Skeletal muscle satellite cell (primary cell): ENCODE results near the gene DUSP9. TPM values are rescaled to one million over a fixed set of nuclear protein-coding genes. Genes with fewer than 3 reads are reported as not detected.
"Not testable (repeated sequence)": the region's sequence is repeated elsewhere in the genome, so short reads cannot be mapped to it uniquely, and the experiment has no call there.

Experiments
- H3K27me3 ChIP-seq: 2 replicates; pipeline ENCODE4 v1.7.0; 2013; ENCODE audit warnings: low read length; ENCODE audit not compliant: control insufficient read depth, insufficient read depth
- H3K36me3 ChIP-seq: 2 replicates; pipeline ENCODE4 v1.7.0; 2013; ENCODE audit warnings: mild to moderate bottlenecking, control low read depth, low read length; ENCODE audit not compliant: insufficient read depth
- H3K4me1 ChIP-seq: 2 replicates; pipeline ENCODE4 v1.7.0; 2013; ENCODE audit warnings: low read length; ENCODE audit not compliant: control insufficient read depth, insufficient read depth
- H3K4me2 ChIP-seq: 2 replicates; pipeline ENCODE4 v1.7.0; 2013; ENCODE audit warnings: mild to moderate bottlenecking, low read length
- H3K4me3 ChIP-seq: 2 replicates; pipeline ENCODE4 v1.7.0; 2013; ENCODE audit warnings: low read length
- H3K9ac ChIP-seq: 2 replicates; pipeline ENCODE4 v1.7.0; 2013; ENCODE audit warnings: mild to moderate bottlenecking, low read depth, low read length, moderate library complexity
- H3K9me3 ChIP-seq: replicated peaks from 2 replicates; pipeline ENCODE4 v1.7.0; 2013; ENCODE audit warnings: mild to moderate bottlenecking, control low read depth, low read length
- total RNA-seq: library from RNA; depleted of rRNA; stranded (reverse); fragments of >200 nt; gene quantifications from 2 replicates; pipeline ENCODE4 v1.2.3, GENCODE V29; 2012; rRNA removed

Gene DUSP9
- 0.25 TPM in 1 of 2 replicates, not detected in the other for total RNA-seq

DNA sequence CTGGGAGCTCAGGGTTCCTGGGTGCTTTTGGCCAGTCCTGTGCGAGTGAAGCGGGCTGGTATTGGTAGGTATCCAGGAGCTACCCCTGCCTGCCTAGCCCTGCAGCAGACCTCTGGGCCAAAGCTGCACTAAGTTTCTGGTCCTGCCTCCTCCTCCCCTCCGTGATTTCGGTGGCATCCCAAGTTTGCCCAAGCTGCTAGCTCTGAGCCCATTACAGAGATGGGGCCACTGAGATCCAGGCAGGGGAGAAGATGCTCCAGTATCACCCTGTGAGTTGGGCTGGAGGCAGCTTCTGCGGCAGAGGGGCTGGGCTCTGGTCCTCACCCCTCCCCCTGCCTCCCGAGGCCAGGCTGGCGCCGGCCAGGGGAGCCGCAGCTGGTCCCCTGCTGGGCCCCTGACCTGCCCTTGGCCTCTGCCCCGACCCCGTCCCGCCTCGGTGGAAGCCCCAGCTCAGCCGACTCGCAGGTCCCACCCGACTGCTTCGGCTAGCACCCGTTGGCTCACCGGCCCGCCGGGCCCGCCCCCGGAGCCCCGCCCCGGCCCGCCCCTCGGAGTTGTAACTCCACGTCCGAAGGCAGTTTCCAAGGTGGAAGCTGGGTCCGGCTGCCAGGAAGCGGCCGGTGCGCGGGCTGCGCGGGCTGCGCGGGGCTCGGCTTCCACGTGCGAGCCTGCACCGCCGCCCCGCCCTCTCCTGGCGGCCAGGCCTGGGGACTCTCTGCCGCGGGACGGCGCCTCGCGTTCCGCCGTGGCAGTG lies at the start of gene DUSP9:
TSS of gene DUSP9 (plus strand) at position 584 of the 754 bp plus-strand sequence. CDS start 751 bp downstream, outside the sequence.
- Histone ChIP-seq H3K36me3 (no peaks in the 10 kb centered on the region), H3K9ac (no peak within 1 kb of the TSS), H3K4me1 (peaks cover 5% of the 10 kb centered on the region), H3K4me2 (peak within 1 kb of the TSS; percentile 44), H3K27me3 (peaks cover 45% of the 10 kb centered on the region), H3K9me3 (no peaks in the 10 kb centered on the region), H3K4me3 (no peak within 1 kb of the TSS)

GRCh38 chrX:153598541-153599191 lies 48.3 kb upstream of the DUSP9 start, which contains the start of gene CCNQ:
Gene CCNQ, minus strand, starts transcription at chrX:153599139. Its CDS starts 66 bp downstream, at chrX:153599073.
- no peaks in the 10 kb centered on the region for H3K4me1 ChIP-seq
- H3K9ac ChIP-seq = peak within 1 kb of the TSS; percentile 83
- H3K36me3 ChIP-seq = peaks cover 8% of the 10 kb centered on the region

GRCh38 chrX:153599192-153600031 lies 47.6 kb upstream of the DUSP9 start:
- H3K4me1 ChIP-seq = no peaks in the 10 kb centered on the region
- peaks cover 4% of the 10 kb centered on the region for H3K36me3 ChIP-seq
- H3K9ac ChIP-seq = peak overlapping the region; percentile 80
- no peaks in the 10 kb centered on the region for H3K9me3 ChIP-seq
- peak overlapping the region; percentile 80 for H3K4me3 ChIP-seq
- peak overlapping the region; percentile 81 for H3K4me2 ChIP-seq
- no peaks in the 10 kb centered on the region for H3K27me3 ChIP-seq

More at GRCh38 chrX:153598541-153599191, 48.3 kb upstream of the DUSP9 start, which contains the start of gene CCNQ:
- peak within 1 kb of the TSS; percentile 82 for H3K4me2 ChIP-seq
- no peaks in the 10 kb centered on the region for H3K9me3 ChIP-seq
- no peaks in the 10 kb centered on the region for H3K27me3 ChIP-seq
- peak within 1 kb of the TSS; percentile 80 for H3K4me3 ChIP-seq

GRCh38 chrX:153600032-153600373 lies 47.0 kb upstream of the DUSP9 start:
- no peaks in the 10 kb centered on the region for H3K9me3 ChIP-seq
- peak overlapping the region; percentile 81 for H3K4me2 ChIP-seq
- no peaks in the 10 kb centered on the region for H3K4me1 ChIP-seq
- peaks cover 4% of the 10 kb centered on the region for H3K36me3 ChIP-seq
- H3K4me3 ChIP-seq = peak overlapping the region; percentile 80
- H3K27me3 ChIP-seq = no peaks in the 10 kb centered on the region
- peak overlapping the region; percentile 80 for H3K9ac ChIP-seq

DNA sequence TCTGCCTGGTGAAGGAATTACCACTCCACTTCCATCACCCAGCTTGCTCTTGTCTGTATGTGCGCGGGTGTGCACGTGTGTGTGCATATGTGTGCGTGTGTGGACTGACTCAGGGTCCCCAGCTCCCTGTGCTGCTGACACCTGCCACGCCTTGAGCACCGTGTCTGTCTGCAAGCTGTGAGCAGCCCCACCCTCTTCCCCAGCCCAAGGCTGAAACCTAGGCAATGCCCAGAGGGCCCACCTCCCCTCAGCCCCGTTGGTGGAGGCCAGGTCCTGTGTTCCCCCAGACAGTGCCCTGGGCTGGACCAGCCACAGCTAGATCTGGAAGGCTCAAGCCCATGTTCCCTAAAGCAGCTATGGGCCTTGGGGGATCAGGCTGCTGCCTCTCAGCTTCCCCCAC lies 46.1 kb upstream of the DUSP9 start:
- no peaks in the 10 kb centered on the region for H3K9me3 ChIP-seq
- no peak overlapping the region for H3K9ac ChIP-seq
- H3K4me1 ChIP-seq = no peaks in the 10 kb centered on the region
- no peak overlapping the region for H3K4me2 ChIP-seq
- no peaks in the 10 kb centered on the region for H3K27me3 ChIP-seq
- H3K4me3 ChIP-seq = no peak overlapping the region
- peaks cover 3% of the 10 kb centered on the region for H3K36me3 ChIP-seq

GRCh38 chrX:153601511-153602110 lies 45.4 kb upstream of the DUSP9 start:
- no peak overlapping the region for H3K4me2 ChIP-seq
- H3K27me3 ChIP-seq = no peaks in the 10 kb centered on the region
- H3K36me3 ChIP-seq = no peaks in the 10 kb centered on the region
- no peak overlapping the region for H3K9ac ChIP-seq
- no peaks in the 10 kb centered on the region for H3K9me3 ChIP-seq
- no peaks in the 10 kb centered on the region for H3K4me1 ChIP-seq
- no peak overlapping the region for H3K4me3 ChIP-seq

GRCh38 chrX:153602601-153603000 lies 44.4 kb upstream of the DUSP9 start:
- Histone ChIP-seq H3K27me3 (no peaks in the 10 kb centered on the region), H3K4me3 (no peak overlapping the region), H3K9me3 (no peaks in the 10 kb centered on the region), H3K4me1 (no peaks in the 10 kb centered on the region), H3K4me2 (no peak overlapping the region), H3K36me3 (no peaks in the 10 kb centered on the region), H3K9ac (no peak overlapping the region)

DNA sequence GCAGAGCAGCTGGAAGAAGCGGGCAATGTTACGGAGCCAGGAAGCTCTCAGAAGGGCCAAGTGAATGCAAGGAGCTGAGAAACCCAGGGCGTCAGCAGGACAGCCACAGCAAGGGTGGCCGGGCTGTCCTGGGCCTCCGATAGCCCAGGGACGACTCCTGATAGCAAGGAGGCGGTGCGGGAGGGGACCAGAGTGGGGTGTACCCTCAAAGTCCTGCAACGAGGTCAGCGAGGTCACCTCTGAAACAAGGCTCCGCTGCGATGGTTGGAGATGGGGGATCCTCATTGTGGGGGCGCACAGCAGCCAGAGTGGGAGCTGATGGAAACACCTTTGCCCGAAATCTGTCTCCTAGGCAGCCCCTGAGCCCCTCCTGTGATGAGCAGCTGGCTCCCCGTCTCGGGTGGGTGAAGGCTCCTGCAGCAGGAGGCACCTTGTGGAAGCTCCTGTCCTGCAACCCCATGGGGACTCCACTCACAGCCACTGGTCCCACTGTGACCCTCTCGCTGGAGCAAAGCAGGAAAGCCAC lies 43.8 kb upstream of the DUSP9 start:
- Histone ChIP-seq H3K9me3 (no peaks in the 10 kb centered on the region), H3K36me3 (no peaks in the 10 kb centered on the region), H3K4me1 (no peaks in the 10 kb centered on the region), H3K9ac (no peak overlapping the region), H3K4me2 (no peak overlapping the region), H3K4me3 (no peak overlapping the region), H3K27me3 (no peaks in the 10 kb centered on the region)

- H3K36me3 ChIP-seq, H3K4me1 ChIP-seq, H3K4me3 ChIP-seq, H3K9ac ChIP-seq, H3K4me2 ChIP-seq, H3K9me3 ChIP-seq, H3K27me3 ChIP-seq: not testable (repeated sequence)
These were observed 42.2 kb upstream of the DUSP9 start for GRCh38 chrX:153604666-153605380.

- no peaks in the 10 kb centered on the region for H3K4me1 ChIP-seq
- H3K9me3 ChIP-seq = no peaks in the 10 kb centered on the region
- no peak overlapping the region for H3K4me2 ChIP-seq
- H3K27me3 ChIP-seq = no peaks in the 10 kb centered on the region
- H3K9ac ChIP-seq = no peak overlapping the region
- no peak overlapping the region for H3K4me3 ChIP-seq
- H3K36me3 ChIP-seq = no peaks in the 10 kb centered on the region
These were observed 40.5 kb upstream of the DUSP9 start for GRCh38 chrX:153606503-153606902.
